ENCODE results near the gene LRCH3.

DNA sequence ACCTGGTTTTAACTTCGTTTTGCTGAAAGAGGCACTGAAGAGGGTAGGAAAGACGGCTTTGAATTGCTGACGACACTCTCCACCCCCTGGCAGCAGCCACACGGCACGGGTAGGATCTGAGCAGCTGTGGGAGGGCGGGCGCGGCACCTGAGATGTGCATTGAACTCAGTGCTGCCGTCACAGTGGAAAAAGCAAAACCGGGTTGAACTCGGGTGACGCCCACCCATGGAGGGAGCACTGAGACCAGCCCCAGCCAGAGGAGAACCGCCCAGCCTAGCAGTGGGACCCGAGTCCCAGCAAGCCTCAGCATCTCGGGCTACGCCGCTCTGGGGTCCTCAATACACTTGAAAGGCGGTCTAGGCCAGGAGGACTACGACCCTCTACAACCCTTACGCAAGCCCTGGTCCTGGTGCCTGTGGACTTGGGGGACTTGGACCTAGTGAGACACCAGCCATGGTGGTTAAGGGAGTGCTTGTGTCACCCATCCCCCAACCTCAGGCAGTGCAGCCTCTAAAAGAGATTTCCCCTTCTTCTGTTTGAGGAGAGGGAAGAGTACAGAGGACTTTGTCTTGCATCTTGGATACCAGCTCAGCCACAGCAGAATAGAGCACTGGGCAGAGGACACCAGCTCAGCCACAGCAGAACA is 108.9 kb downstream of the LRCH3 start:
- TF ChIP-seq, protein P1, sequence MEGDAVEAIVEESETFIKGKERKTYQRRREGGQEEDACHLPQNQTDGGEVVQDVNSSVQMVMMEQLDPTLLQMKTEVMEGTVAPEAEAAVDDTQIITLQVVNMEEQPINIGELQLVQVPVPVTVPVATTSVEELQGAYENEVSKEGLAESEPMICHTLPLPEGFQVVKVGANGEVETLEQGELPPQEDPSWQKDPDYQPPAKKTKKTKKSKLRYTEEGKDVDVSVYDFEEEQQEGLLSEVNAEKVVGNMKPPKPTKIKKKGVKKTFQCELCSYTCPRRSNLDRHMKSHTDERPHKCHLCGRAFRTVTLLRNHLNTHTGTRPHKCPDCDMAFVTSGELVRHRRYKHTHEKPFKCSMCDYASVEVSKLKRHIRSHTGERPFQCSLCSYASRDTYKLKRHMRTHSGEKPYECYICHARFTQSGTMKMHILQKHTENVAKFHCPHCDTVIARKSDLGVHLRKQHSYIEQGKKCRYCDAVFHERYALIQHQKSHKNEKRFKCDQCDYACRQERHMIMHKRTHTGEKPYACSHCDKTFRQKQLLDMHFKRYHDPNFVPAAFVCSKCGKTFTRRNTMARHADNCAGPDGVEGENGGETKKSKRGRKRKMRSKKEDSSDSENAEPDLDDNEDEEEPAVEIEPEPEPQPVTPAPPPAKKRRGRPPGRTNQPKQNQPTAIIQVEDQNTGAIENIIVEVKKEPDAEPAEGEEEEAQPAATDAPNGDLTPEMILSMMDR (tag by site-specific recombination; IDR thresholded peaks at IDR 0.05) = no peak
- TF ChIP-seq, protein P2, sequence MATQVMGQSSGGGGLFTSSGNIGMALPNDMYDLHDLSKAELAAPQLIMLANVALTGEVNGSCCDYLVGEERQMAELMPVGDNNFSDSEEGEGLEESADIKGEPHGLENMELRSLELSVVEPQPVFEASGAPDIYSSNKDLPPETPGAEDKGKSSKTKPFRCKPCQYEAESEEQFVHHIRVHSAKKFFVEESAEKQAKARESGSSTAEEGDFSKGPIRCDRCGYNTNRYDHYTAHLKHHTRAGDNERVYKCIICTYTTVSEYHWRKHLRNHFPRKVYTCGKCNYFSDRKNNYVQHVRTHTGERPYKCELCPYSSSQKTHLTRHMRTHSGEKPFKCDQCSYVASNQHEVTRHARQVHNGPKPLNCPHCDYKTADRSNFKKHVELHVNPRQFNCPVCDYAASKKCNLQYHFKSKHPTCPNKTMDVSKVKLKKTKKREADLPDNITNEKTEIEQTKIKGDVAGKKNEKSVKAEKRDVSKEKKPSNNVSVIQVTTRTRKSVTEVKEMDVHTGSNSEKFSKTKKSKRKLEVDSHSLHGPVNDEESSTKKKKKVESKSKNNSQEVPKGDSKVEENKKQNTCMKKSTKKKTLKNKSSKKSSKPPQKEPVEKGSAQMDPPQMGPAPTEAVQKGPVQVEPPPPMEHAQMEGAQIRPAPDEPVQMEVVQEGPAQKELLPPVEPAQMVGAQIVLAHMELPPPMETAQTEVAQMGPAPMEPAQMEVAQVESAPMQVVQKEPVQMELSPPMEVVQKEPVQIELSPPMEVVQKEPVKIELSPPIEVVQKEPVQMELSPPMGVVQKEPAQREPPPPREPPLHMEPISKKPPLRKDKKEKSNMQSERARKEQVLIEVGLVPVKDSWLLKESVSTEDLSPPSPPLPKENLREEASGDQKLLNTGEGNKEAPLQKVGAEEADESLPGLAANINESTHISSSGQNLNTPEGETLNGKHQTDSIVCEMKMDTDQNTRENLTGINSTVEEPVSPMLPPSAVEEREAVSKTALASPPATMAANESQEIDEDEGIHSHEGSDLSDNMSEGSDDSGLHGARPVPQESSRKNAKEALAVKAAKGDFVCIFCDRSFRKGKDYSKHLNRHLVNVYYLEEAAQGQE (tag by site-specific recombination; IDR thresholded peaks at IDR 0.05) = no peak
- TF ChIP-seq, protein P3, sequence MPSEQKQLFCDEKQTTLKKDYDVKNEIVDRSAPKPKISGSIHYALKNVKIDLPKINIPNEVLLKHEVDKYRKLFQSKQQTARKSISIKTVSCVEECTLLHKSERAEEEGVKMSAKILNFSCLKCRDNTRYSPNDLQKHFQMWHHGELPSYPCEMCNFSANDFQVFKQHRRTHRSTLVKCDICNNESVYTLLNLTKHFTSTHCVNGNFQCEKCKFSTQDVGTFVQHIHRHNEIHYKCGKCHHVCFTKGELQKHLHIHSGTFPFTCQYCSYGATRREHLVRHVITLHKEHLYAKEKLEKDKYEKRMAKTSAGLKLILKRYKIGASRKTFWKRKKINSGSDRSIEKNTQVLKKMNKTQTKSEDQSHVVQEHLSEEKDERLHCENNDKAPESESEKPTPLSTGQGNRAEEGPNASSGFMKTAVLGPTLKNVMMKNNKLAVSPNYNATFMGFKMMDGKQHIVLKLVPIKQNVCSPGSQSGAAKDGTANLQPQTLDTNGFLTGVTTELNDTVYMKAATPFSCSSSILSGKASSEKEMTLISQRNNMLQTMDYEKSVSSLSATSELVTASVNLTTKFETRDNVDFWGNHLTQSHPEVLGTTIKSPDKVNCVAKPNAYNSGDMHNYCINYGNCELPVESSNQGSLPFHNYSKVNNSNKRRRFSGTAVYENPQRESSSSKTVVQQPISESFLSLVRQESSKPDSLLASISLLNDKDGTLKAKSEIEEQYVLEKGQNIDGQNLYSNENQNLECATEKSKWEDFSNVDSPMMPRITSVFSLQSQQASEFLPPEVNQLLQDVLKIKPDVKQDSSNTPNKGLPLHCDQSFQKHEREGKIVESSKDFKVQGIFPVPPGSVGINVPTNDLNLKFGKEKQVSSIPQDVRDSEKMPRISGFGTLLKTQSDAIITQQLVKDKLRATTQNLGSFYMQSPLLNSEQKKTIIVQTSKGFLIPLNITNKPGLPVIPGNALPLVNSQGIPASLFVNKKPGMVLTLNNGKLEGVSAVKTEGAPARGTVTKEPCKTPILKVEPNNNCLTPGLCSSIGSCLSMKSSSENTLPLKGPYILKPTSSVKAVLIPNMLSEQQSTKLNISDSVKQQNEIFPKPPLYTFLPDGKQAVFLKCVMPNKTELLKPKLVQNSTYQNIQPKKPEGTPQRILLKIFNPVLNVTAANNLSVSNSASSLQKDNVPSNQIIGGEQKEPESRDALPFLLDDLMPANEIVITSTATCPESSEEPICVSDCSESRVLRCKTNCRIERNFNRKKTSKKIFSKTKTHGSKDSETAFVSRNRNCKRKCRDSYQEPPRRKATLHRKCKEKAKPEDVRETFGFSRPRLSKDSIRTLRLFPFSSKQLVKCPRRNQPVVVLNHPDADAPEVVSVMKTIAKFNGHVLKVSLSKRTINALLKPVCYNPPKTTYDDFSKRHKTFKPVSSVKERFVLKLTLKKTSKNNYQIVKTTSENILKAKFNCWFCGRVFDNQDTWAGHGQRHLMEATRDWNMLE (tag by site-specific recombination; conservative IDR thresholded peaks at IDR 0.05; ENCODE audit: low read depth) = no peak
- no peak for TF ChIP-seq ZNF426 (tag by site-specific recombination; IDR thresholded peaks at IDR 0.05)
- TF ChIP-seq ZNF514 (tag by site-specific recombination; IDR thresholded peaks at IDR 0.05) = no peak
- no peak for TF ChIP-seq TCF7L2 (IDR thresholded peaks at IDR 0.05; ENCODE audit: borderline replicate concordance, low read depth, low read length)
- no peak for TF ChIP-seq ZNF600 (tag by site-specific recombination; IDR thresholded peaks at IDR 0.05)
- no peak for TF ChIP-seq ZNF175 (tag by site-specific recombination; IDR thresholded peaks at IDR 0.05)
- no peak for TF ChIP-seq ZNF48 (tag by site-specific recombination; IDR thresholded peaks at IDR 0.05)
- TF ChIP-seq ZNF521 (tag by site-specific recombination; IDR thresholded peaks at IDR 0.05) = no peak
- TF ChIP-seq, protein P4, sequence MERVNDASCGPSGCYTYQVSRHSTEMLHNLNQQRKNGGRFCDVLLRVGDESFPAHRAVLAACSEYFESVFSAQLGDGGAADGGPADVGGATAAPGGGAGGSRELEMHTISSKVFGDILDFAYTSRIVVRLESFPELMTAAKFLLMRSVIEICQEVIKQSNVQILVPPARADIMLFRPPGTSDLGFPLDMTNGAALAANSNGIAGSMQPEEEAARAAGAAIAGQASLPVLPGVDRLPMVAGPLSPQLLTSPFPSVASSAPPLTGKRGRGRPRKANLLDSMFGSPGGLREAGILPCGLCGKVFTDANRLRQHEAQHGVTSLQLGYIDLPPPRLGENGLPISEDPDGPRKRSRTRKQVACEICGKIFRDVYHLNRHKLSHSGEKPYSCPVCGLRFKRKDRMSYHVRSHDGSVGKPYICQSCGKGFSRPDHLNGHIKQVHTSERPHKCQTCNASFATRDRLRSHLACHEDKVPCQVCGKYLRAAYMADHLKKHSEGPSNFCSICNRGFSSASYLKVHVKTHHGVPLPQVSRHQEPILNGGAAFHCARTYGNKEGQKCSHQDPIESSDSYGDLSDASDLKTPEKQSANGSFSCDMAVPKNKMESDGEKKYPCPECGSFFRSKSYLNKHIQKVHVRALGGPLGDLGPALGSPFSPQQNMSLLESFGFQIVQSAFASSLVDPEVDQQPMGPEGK (tag by site-specific recombination; IDR thresholded peaks at IDR 0.05) = no peak

Data from HEK293 (cell line).